ENCODE data around the gene KCNQ1. TPM values are rescaled to one million over a fixed set of nuclear protein-coding genes. Genes with fewer than 3 reads are reported as not detected.

The KCNQ1 gene
- total and polyA plus RNA-seq, 9 donors, result 1.4 to 17.2 (median 3.8) TPM

DNA sequence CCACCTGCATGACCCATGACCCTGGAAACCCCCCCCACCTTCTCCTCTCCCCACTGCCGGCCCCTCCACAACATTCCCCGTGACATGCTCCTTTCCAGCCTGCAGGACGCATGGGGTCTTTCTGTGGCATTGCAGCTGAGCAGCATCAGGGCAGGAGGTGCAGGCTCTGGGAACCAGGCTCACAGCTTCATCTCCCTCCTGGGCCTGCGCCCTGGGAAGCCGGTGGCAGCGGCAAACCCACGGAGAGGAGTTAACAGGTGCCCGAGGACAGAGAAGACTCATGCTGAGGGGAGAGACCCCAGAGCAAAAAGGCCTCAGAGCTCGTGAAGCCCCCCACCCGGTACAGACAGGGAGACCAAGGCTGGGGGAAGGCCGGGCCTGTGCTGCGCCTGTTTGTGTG lies 408.6 kb downstream of the KCNQ1 start:
- intact Hi-C loops (cut with DNase I), result no loop called here
- H3K27me3 ChIP-seq, result no peaks in the 10 kb centered on the region
- TF ChIP-seq, protein P1, sequence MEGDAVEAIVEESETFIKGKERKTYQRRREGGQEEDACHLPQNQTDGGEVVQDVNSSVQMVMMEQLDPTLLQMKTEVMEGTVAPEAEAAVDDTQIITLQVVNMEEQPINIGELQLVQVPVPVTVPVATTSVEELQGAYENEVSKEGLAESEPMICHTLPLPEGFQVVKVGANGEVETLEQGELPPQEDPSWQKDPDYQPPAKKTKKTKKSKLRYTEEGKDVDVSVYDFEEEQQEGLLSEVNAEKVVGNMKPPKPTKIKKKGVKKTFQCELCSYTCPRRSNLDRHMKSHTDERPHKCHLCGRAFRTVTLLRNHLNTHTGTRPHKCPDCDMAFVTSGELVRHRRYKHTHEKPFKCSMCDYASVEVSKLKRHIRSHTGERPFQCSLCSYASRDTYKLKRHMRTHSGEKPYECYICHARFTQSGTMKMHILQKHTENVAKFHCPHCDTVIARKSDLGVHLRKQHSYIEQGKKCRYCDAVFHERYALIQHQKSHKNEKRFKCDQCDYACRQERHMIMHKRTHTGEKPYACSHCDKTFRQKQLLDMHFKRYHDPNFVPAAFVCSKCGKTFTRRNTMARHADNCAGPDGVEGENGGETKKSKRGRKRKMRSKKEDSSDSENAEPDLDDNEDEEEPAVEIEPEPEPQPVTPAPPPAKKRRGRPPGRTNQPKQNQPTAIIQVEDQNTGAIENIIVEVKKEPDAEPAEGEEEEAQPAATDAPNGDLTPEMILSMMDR (IDR thresholded peaks at IDR 0.05), result no peak
- no peak for TF ChIP-seq EP300 (IDR thresholded peaks at IDR 0.05)
- TF ChIP-seq POLR2A (IDR thresholded peaks at IDR 0.05), result no peak
- no peak overlapping the region for H3K27ac ChIP-seq
- no peak for DNase-seq
- H3K4me1 ChIP-seq (ENCODE audit: insufficient read depth), result no peaks in the 10 kb centered on the region
- H3K36me3 ChIP-seq, result no peaks in the 10 kb centered on the region
- WGBS, 3 donors, result 95 to 98% (median 95%) methylated on average over 12 of the region's 12 CpGs
- no peak overlapping the region for H3K4me3 ChIP-seq
- H3K9me3 ChIP-seq, result no peaks in the 10 kb centered on the region

DNA sequence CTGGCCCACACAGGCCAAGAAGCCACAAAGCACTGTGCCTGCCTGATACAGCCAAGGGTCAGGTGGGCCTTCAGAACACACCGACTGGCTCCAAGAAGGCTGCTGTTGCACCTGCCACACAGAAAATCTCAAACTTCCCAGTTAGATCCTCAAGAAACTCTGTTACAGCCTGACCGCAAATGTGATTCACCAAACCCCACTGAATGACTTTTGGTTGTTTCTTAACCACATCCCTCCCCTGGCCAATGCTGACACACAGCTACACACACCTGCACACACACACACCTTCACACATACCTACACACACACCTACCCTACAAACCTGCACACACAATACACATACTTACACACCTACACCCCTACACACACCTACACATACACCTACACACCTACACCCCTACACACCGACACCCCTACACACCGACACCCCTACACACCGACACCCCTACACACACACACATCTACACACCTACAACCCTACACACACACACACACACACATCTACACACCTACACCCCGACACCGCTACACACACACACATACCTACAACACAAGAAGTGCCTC lies 409.3 kb downstream of the KCNQ1 start:
- Histone ChIP-seq H3K4me1 (ENCODE audit: insufficient read depth) (no peaks in the 10 kb centered on the region), H3K27me3 (no peaks in the 10 kb centered on the region), H3K4me3 (no peak overlapping the region), H3K27ac (no peak overlapping the region), H3K36me3 (no peaks in the 10 kb centered on the region), H3K9me3 (no peaks in the 10 kb centered on the region)
- DNase-seq, result no peak
- TF ChIP-seq EP300 (IDR thresholded peaks at IDR 0.05) (no peak), POLR2A (IDR thresholded peaks at IDR 0.05) (no peak)
- TF ChIP-seq, protein P1 (IDR thresholded peaks at IDR 0.05), result no peak
- 93 to 97% (median 95%) methylated on average over 7 of the region's 7 CpGs for WGBS, 3 donors
- intact Hi-C loops (cut with DNase I), result no loop called here

DNA sequence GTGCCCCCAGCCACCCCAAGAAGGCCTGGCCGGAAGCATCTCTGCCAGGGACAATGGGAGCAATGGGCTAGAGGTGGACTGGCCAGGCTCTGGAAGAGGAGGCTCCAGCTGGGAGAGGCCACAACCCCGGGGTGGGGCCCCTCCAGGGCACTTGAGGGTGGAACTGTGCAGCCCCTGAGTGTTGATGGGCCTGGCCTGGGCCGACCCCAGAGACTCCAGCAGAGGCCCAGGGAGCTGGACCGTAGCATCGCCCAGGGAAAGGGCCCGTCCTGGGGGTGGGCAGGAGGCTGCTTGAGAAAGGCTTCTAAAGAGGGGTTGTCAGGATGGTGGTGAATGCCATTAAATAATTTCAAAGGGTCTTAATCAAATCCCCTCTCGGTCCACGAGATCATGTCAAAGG lies 410.4 kb downstream of the KCNQ1 start:
- Histone ChIP-seq H3K27me3 (no peaks in the 10 kb centered on the region), H3K4me3 (no peak overlapping the region), H3K27ac (no peak overlapping the region), H3K9me3 (no peaks in the 10 kb centered on the region), H3K4me1 (ENCODE audit: insufficient read depth) (no peaks in the 10 kb centered on the region), H3K36me3 (no peaks in the 10 kb centered on the region)
- 91 to 92% (median 91%) methylated on average over 8 of the region's 8 CpGs for WGBS, 3 donors
- no peak for DNase-seq
- intact Hi-C loops (cut with DNase I), result no loop called here
- no peak for TF ChIP-seq POLR2A (IDR thresholded peaks at IDR 0.05)

DNA sequence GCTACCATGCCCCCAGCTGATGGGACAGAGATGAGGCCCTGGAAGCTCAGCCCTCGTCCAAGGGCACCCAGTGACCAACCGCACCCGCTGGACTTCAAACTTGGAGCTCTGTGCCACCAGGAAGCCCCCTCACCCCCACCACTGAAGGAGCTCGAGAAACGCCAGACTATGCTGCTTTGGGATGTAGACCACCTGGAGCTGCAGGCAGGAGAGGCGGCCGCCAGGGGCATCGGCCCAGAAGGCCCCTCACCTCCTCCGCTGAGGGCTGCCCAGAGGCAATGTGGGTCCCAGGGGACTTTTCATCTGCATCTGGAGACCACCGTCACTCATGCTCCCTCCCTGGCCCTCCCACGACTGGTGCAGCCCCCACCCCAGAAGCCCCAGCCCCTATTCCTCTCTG lies 412.5 kb downstream of the KCNQ1 start:
- intact Hi-C loops (cut with DNase I), result no loop called here
- H3K27me3 ChIP-seq, result no peaks in the 10 kb centered on the region
- H3K36me3 ChIP-seq, result no peaks in the 10 kb centered on the region
- no peak for DNase-seq
- no peaks in the 10 kb centered on the region for H3K9me3 ChIP-seq
- WGBS, 3 donors, result 80 to 88% (median 81%) methylated on average over 11 of the region's 11 CpGs
- no peak overlapping the region for H3K4me3 ChIP-seq
- TF ChIP-seq EP300 (IDR thresholded peaks at IDR 0.05), result no peak
- TF ChIP-seq, protein P1 (IDR thresholded peaks at IDR 0.05), result no peak
- no peak for TF ChIP-seq POLR2A (IDR thresholded peaks at IDR 0.05)
- H3K4me1 ChIP-seq (ENCODE audit: insufficient read depth), result no peaks in the 10 kb centered on the region
- no peak overlapping the region for H3K27ac ChIP-seq

DNA sequence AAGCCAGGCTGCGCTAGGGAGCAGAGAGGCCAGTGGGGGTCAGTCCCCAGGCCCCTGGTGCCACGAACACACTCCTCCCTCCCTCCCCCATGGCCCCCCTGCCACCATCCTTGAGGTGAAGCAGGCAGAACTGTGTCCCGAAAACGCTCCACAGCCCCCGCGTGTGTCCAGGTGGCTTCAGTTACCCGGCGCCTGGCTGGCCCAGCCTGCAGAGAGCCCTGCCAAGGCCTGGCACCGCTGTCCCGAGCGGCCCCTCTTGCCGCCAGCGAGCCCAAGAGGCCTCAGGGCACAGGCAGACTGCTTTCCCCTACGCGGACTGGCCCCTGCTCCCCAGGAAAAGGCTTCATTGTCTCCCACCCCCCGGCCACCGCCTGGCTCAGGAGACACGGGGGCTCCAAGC lies 413.1 kb downstream of the KCNQ1 start:
- Histone ChIP-seq H3K4me1 (ENCODE audit: insufficient read depth) (no peaks in the 10 kb centered on the region), H3K27me3 (no peaks in the 10 kb centered on the region), H3K9me3 (no peaks in the 10 kb centered on the region), H3K36me3 (no peaks in the 10 kb centered on the region), H3K27ac (no peak overlapping the region), H3K4me3 (no peak overlapping the region)
- no peak for DNase-seq
- TF ChIP-seq POLR2A (IDR thresholded peaks at IDR 0.05) (no peak), EP300 (IDR thresholded peaks at IDR 0.05) (no peak)
- TF ChIP-seq, protein P1 (IDR thresholded peaks at IDR 0.05), result no peak
- intact Hi-C loops (cut with DNase I), result no loop called here
- 63 to 73% (median 72%) methylated on average over 14 to 18 of the region's 18 CpGs for WGBS, 3 donors
